ENCODE data around the gene ERCC6L2. TPM values are rescaled to one million over a fixed set of nuclear protein-coding genes. Genes with fewer than 3 reads are reported as not detected.

Gene ERCC6L2
- total RNA-seq, 1 experiment from 2014 or later: 43.0 TPM

DNA sequence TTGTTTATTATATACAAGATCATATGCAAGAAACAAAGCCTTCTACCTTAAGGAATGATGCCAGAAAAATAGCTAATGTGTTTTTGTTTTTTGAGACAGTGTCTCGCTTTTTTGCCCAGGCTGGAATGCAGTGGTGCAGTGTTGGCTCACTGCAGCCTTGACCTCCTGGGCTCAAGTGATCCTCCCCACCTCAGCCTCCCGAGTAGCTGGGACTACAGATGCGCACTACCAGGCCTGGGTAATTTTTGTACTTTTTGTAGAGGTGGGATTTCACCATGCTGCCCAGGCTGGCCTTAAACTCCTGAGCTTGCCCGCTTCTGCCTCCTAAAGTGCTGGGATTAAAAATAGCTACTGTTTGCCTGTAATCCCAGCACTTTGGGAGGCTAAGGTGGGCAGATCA, 15.1 kb downstream of the ERCC6L2 start:
- DNase-seq (ENCODE audit: low spot score) (no peak), ATAC-seq (no peak)
- no peak for TF ChIP-seq ATF6 (CRISPR knock-in tag; IDR thresholded peaks at IDR 0.05)
- TF ChIP-seq, protein P1, sequence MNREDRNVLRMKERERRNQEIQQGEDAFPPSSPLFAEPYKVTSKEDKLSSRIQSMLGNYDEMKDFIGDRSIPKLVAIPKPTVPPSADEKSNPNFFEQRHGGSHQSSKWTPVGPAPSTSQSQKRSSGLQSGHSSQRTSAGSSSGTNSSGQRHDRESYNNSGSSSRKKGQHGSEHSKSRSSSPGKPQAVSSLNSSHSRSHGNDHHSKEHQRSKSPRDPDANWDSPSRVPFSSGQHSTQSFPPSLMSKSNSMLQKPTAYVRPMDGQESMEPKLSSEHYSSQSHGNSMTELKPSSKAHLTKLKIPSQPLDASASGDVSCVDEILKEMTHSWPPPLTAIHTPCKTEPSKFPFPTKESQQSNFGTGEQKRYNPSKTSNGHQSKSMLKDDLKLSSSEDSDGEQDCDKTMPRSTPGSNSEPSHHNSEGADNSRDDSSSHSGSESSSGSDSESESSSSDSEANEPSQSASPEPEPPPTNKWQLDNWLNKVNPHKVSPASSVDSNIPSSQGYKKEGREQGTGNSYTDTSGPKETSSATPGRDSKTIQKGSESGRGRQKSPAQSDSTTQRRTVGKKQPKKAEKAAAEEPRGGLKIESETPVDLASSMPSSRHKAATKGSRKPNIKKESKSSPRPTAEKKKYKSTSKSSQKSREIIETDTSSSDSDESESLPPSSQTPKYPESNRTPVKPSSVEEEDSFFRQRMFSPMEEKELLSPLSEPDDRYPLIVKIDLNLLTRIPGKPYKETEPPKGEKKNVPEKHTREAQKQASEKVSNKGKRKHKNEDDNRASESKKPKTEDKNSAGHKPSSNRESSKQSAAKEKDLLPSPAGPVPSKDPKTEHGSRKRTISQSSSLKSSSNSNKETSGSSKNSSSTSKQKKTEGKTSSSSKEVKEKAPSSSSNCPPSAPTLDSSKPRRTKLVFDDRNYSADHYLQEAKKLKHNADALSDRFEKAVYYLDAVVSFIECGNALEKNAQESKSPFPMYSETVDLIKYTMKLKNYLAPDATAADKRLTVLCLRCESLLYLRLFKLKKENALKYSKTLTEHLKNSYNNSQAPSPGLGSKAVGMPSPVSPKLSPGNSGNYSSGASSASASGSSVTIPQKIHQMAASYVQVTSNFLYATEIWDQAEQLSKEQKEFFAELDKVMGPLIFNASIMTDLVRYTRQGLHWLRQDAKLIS (CRISPR knock-in tag; IDR thresholded peaks at IDR 0.05; ENCODE audit: borderline replicate concordance): no peak
- no peak overlapping the region for H3K4me3 Mint-ChIP-seq
- no peak overlapping the region for H3K27ac Mint-ChIP-seq
- no peaks in the 10 kb centered on the region; the same call in 1 of the 2 replicates for H3K9me3 Mint-ChIP-seq
- POLR2A ChIA-PET: interaction anchor here (1.5 kb wide), 1 partner anchor 15 kb away, joined by 3 read pairs; the partner anchor contains the start of gene ERCC6L2
- H3K27me3 Mint-ChIP-seq (ENCODE audit: low read depth): no peaks in the 10 kb centered on the region
- H3K4me1 Mint-ChIP-seq: no peaks in the 10 kb centered on the region
- CTCF ChIA-PET: no interaction called here
- no peaks in the 10 kb centered on the region; the same call in 1 of the 2 replicates for H3K36me3 Mint-ChIP-seq

DNA sequence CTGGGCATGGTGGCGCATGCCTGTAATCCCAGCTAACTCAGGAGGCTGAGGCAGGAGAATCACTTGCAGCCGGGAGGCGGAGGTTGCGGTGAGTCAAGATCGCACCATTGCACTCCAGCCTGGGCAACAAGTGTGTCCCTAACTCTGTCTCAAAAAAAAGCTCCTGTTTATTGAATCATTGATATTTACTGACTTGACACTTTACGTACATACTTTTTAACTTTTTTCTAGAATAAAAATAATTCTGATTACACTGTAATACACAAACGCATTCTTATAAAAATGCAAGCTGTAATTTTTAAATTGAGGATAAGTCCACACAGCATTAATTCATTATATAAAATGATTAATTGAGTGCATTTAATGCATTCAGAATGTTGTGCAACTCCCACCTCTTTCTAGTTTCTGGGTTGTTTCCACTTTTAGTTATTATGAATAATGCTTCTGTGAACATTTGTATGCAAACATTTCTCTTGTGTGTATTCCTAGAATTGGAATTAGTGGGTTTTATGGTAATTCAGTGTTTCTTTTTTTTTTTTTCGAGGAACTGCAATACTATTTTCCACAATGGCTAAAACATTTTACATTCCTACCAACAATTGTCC, 15.7 kb downstream of the ERCC6L2 start:
- no peaks in the 10 kb centered on the region for H3K27me3 Mint-ChIP-seq (ENCODE audit: low read depth)
- no peak for ATAC-seq
- DNase-seq (ENCODE audit: low spot score): no peak
- no peaks in the 10 kb centered on the region; the same call in 1 of the 2 replicates for H3K36me3 Mint-ChIP-seq
- no peak overlapping the region for H3K27ac Mint-ChIP-seq
- no peaks in the 10 kb centered on the region for H3K4me1 Mint-ChIP-seq
- no peak for TF ChIP-seq ZNF232 (CRISPR knock-in tag; IDR thresholded peaks at IDR 0.05)
- TF ChIP-seq, protein P2, sequence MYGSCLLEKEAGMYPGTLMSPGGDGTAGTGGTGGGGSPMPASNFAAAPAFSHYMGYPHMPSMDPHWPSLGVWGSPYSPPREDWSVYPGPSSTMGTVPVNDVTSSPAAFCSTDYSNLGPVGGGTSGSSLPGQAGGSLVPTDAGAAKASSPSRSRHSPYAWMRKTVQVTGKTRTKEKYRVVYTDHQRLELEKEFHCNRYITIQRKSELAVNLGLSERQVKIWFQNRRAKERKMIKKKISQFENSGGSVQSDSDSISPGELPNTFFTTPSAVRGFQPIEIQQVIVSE (CRISPR knock-in tag; IDR thresholded peaks at IDR 0.05; ENCODE audit: borderline replicate concordance): no peak
- no peak for TF ChIP-seq RELA (CRISPR knock-in tag; IDR thresholded peaks at IDR 0.05; ENCODE audit: borderline replicate concordance)
- TF ChIP-seq ETV6 (CRISPR knock-in tag; IDR thresholded peaks at IDR 0.05): no peak
- no peak for TF ChIP-seq PRRX2 (CRISPR knock-in tag; IDR thresholded peaks at IDR 0.05)
- no peak for TF ChIP-seq NFE2L1 (CRISPR knock-in tag; IDR thresholded peaks at IDR 0.05)
- no peak for TF ChIP-seq CTCF (IDR thresholded peaks at IDR 0.05)
- TF ChIP-seq, protein P3, sequence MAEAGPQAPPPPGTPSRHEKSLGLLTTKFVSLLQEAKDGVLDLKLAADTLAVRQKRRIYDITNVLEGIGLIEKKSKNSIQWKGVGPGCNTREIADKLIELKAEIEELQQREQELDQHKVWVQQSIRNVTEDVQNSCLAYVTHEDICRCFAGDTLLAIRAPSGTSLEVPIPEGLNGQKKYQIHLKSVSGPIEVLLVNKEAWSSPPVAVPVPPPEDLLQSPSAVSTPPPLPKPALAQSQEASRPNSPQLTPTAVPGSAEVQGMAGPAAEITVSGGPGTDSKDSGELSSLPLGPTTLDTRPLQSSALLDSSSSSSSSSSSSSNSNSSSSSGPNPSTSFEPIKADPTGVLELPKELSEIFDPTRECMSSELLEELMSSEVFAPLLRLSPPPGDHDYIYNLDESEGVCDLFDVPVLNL (CRISPR knock-in tag; IDR thresholded peaks at IDR 0.05; ENCODE audit: borderline replicate concordance, low read depth): no peak
- TF ChIP-seq ZNF671 (CRISPR knock-in tag; IDR thresholded peaks at IDR 0.05): no peak
- TF ChIP-seq, protein P4, sequence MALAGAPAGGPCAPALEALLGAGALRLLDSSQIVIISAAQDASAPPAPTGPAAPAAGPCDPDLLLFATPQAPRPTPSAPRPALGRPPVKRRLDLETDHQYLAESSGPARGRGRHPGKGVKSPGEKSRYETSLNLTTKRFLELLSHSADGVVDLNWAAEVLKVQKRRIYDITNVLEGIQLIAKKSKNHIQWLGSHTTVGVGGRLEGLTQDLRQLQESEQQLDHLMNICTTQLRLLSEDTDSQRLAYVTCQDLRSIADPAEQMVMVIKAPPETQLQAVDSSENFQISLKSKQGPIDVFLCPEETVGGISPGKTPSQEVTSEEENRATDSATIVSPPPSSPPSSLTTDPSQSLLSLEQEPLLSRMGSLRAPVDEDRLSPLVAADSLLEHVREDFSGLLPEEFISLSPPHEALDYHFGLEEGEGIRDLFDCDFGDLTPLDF (CRISPR knock-in tag; IDR thresholded peaks at IDR 0.05): no peak
- TF ChIP-seq IRF2 (CRISPR knock-in tag; IDR thresholded peaks at IDR 0.05; ENCODE audit: borderline replicate concordance, low read depth): no peak
- H3K9me3 Mint-ChIP-seq: no peaks in the 10 kb centered on the region; the same call in 1 of the 2 replicates
- ChIA-PET POLR2A (interaction anchor here (1.5 kb wide), 1 partner anchor 16 kb away, joined by 3 read pairs; the partner anchor contains the start of gene ERCC6L2), CTCF (no interaction called here)
- no peak overlapping the region for H3K4me3 Mint-ChIP-seq

Data from WTC11 (cell line).